ENCODE data around the gene SIK2. TPM values are rescaled to one million over a fixed set of nuclear protein-coding genes. Genes with fewer than 3 reads are reported as not detected.

Gene SIK2
- total and polyA plus RNA-seq, 2 donors (not counting 1 experiment from before 2014, with no cell fraction given), result 4.9 to 21.8 TPM

DNA sequence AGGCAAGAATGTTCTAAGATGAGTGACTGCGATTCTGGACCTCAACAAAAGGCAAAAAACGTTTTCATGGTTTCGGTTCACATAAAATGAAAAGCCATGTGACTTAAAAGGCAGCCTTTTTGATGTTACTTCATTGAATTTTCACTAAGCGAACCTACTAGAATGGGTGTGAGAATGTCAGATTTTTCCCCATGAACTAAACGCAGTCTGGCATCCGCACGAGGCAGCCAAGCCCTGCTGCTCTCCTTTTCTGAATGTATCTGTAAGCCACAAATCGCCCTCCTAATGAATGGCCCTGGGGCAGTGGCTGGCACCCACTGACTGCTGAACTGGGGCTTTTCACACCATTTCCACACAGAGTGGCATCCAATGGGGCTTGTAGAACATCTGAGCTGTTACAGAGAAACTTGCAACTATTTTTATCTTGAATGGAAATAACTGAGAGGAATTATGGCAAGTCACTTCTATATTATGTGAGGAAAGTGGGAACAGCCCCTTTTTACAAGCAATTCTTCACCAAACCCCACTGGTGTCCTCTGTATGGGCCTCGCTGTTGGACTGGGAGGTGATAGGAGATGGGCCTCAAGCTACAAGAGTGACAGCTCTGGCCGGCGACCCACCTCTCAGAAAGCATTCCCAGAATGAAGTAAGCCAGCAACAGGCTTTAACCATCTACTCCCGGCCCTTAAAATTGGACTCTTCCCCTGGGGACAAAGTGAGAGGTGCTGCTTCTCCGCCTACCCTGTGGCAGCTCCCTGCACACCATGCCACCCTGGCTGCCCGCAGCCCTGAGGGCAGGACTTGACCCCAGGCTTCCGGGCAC is 134.6 kb downstream of the SIK2 start:
- POLR2A ChIA-PET, result no interaction called here
- no peak overlapping the region for H3K9ac ChIP-seq (ENCODE audit: low read length)

More for the DNA sequence above, 134.6 kb downstream of the SIK2 start:
- Mint-ChIP-seq H3K9me3 (ENCODE audit: insufficient read depth) (no peaks in the 10 kb centered on the region), H3K4me3 (no peak overlapping the region), H3K27ac (no peak overlapping the region), H3K4me1 (peaks cover 2% of the 10 kb centered on the region), H3K27me3 (no peaks in the 10 kb centered on the region)
- Histone ChIP-seq H3K79me2 (ENCODE audit: control insufficient read depth, insufficient read depth, low read length) (no peaks in the 10 kb centered on the region), H3K27me3 (replicated peaks in 1 of 4; ENCODE audit: control extremely low read depth in 1 of 4, control insufficient read depth in 3 of 4, insufficient read depth in 4 of 4, low read length in 3 of 4) (no peaks in the 10 kb centered on the region), H3K4me1 (ENCODE audit: control insufficient read depth in 2 of 2, insufficient read depth in 2 of 2, low read length in 2 of 2) (no peaks in the 10 kb centered on the region), H4K20me1 (ENCODE audit: control insufficient read depth, insufficient read depth, low read length, poor library complexity, severe bottlenecking) (no peaks in the 10 kb centered on the region), H3K4me3 (ENCODE audit: control extremely low read depth in 1 of 5, extremely low read depth in 1 of 5, insufficient read depth in 1 of 5, low read depth in 2 of 5, low read length in 4 of 5) (no peak overlapping the region), H3K4me2 (replicated peaks; ENCODE audit: low read depth, low read length, poor library complexity, severe bottlenecking) (no peak overlapping the region), H2AFZ (ENCODE audit: insufficient read depth, low read depth, low read length, poor library complexity, severe bottlenecking) (no peak overlapping the region), H3K9me3 (ENCODE audit: control extremely low read depth in 1 of 3, control insufficient read depth in 2 of 3, insufficient read depth in 1 of 3, low read length in 2 of 3) (no peaks in the 10 kb centered on the region), H3K27ac (ENCODE audit: low read length in 2 of 2) (no peak overlapping the region), H3K36me3 (replicated peaks in 1 of 2; ENCODE audit: control extremely low read depth in 1 of 2, control insufficient read depth in 1 of 2, extremely low read depth in 1 of 2, insufficient read depth in 2 of 2, low read length in 1 of 2) (peaks cover 5 to 19% of the 10 kb centered on the region in 2 experiments)
- WGBS (ENCODE audit: insufficient coverage), result 94% methylated on average over 11 of the region's 15 CpGs
- intact Hi-C loops (cut with micrococcal nuclease), result no loop called here
- CTCF ChIA-PET, result no interaction called here
- no peak for ATAC-seq (ENCODE audit: low read depth)
- no peak for TF ChIP-seq CTCF (IDR thresholded peaks at IDR 0.05)
- no peak for DNase-seq
